Adrenal gland (tissue), 12 donors: ENCODE results near the gene TRIO. TPM values are rescaled to one million over a fixed set of nuclear protein-coding genes. Genes with fewer than 3 reads are reported as not detected.

Source experiments
- DNase-seq, 7 donors: peaks; one replicate each; pipeline ENCODE4 v3.0.0-alpha.2; 2019 to 2020
- H3K27ac ChIP-seq, 5 donors: fragments of 200-600 bp; sonication (generic) in 4 of 5; 1 replicate in 3 of 5; 2 replicates in 2 of 5; pipeline versions ENCODE4 v1.5.1 to v1.8.0; 2016 to 2020; ENCODE audit warnings: mild to moderate bottlenecking in 1 of 5
- H3K27me3 ChIP-seq: fragments of 200-600 bp; 2 replicates; pipeline ENCODE4 v1.8.0; 2021
- H3K36me3 ChIP-seq, 2 donors: fragments of 200-600 bp; replicated peaks in 1 of 2; 1 replicate in 1 of 2; 2 replicates in 1 of 2; pipeline versions ENCODE4 v1.5.1 to v1.8.0; 2018 to 2022
- H3K4me1 ChIP-seq, 2 donors: fragments of 200-600 bp; replicated peaks in 1 of 2; 1 replicate in 1 of 2; 2 replicates in 1 of 2; pipeline versions ENCODE4 v1.5.1 to v1.8.0; 2018 to 2021
- H3K4me3 ChIP-seq, 4 donors: fragments of 200-600 bp; sonication (generic) in 3 of 4; one replicate each; pipeline ENCODE4 v1.5.1; 2016 to 2018
- H3K9me3 ChIP-seq, 3 donors: fragments of 200-600 bp; sonication (generic) in 1 of 3; replicated peaks in 1 of 3; 1 replicate in 2 of 3; 2 replicates in 1 of 3; pipeline versions ENCODE4 v1.5.1 to v1.8.0; 2016 to 2021
- POLR2A ChIP-seq, 2 donors: fragments of 450-650 bp; IDR thresholded peaks; one replicate each; pipeline ENCODE4 v1.6.1; 2017; ENCODE audit warnings: antibody characterized with exemption in 2 of 2, mild to moderate bottlenecking in 2 of 2, moderate library complexity in 1 of 2
- WGBS, 4 donors: extraction: QIAGEN DNeasy Blood & Tissue Kit in 2 of 4; methylation state at CpG; one replicate each; pipeline versions ENCODE4 v1.1.5 to v1.1.7; 2013 to 2017; 5-methylcytosine and 5-hydroxymethylcytosine counted together
- intact Hi-C, 2 donors: fragments of 100-400 bp; cut with DNase I; formaldehyde crosslinking; loops; one replicate each; pipeline versions ENCODE4 v1.14.1 to v1.15.0; 2022 to 2023
- polyA plus RNA-seq, 3 donors: library from polyadenylated mRNA; stranded (reverse); fragments of 200-250 nt in 2 of 3; fragments of 350-450 nt in 1 of 3; fragmentation: Illumina TruSeq in 1 of 3; extraction: RNeasy Lipid Tissue Mini Kit (QIAGEN cat#74804) in 1 of 3; gene quantifications; one replicate each; pipeline ENCODE4 v1.2.3, GENCODE V29; 2013 to 2014
- total RNA-seq, 9 donors: library from RNA; depleted of rRNA in 4 of 9; stranded (reverse); fragments of >200 nt in 4 of 9; fragments of 120-200 nt in 1 of 9; fragmentation: NEBNext Ultra II Directional in 1 of 9; extraction: Animal tissue kit (Norgen Biotek cat#: 25700) in 1 of 9; gene quantifications; one replicate each; pipeline versions ENCODE4 v1.1.0 to v1.2.4, GENCODE V29; 2013 to 2023
- TF ChIP-seq, protein P1 (sequence below), 6 experiments: fragments of 450-650 bp in 4 of 6; fragments of 200-600 bp in 2 of 6; sonication (generic) in 1 of 6; IDR thresholded peaks; 1 replicate in 5 of 6; 2 replicates in 1 of 6; pipeline versions ENCODE4 v1.5.1 to v1.8.0; 2016 to 2021; ENCODE audit warnings: antibody characterized with exemption in 6 of 6, mild to moderate bottlenecking in 2 of 6, moderate library complexity in 1 of 6
- donor health status: healthy with polysubstance abuse.
- donor health status: Bipolar disorder and iron deficiency.
- donor health status: DM: yes; HTN: yes; CAD: no.
- donor health status: DM: no; HTN: no; CAD: no.
- donor health status: DM: no; HTN: no; CAD: no.
- donor health status: DM: yes; HTN: yes; CAD: no.

The TRIO gene
- total and polyA plus RNA-seq, 12 donors, result 27.3 to 109 (median 72.4) TPM

DNA sequence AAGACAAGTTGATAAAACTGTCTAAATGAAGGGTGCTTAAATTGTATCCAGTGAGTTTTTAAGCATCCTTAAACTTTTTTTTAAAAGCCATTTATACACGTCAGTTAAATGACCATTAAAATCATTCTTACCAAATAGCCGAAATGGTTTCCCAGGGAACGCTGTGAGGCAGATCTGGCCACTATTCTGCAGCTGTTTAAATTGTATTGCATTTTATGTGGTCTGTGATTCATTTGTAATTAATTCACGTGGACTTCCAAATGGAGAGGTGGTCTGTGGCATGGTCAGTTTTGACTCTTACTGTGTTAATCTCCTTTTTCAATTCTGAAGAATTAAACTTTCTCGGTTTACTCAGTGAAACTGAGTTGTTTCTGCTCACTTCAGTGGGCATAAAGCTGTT is 324.7 kb downstream of the TRIO start:
- H3K36me3 ChIP-seq, result peaks cover 0 to 25% of the 10 kb centered on the region in 2 donors
- intact Hi-C loops, result no loop called here
- no peaks in the 10 kb centered on the region for H3K9me3 ChIP-seq
- 70 to 95% (median 88%) methylated on average over 5 of the region's 5 CpGs for WGBS, 4 donors
- no peak overlapping the region for H3K27ac ChIP-seq
- H3K4me1 ChIP-seq, result no peaks in the 10 kb centered on the region
- H3K27me3 ChIP-seq, result no peaks in the 10 kb centered on the region
- DNase-seq, result no peak
- H3K4me3 ChIP-seq, result no peak overlapping the region
- no peak for TF ChIP-seq POLR2A (IDR thresholded peaks at IDR 0.05)

DNA sequence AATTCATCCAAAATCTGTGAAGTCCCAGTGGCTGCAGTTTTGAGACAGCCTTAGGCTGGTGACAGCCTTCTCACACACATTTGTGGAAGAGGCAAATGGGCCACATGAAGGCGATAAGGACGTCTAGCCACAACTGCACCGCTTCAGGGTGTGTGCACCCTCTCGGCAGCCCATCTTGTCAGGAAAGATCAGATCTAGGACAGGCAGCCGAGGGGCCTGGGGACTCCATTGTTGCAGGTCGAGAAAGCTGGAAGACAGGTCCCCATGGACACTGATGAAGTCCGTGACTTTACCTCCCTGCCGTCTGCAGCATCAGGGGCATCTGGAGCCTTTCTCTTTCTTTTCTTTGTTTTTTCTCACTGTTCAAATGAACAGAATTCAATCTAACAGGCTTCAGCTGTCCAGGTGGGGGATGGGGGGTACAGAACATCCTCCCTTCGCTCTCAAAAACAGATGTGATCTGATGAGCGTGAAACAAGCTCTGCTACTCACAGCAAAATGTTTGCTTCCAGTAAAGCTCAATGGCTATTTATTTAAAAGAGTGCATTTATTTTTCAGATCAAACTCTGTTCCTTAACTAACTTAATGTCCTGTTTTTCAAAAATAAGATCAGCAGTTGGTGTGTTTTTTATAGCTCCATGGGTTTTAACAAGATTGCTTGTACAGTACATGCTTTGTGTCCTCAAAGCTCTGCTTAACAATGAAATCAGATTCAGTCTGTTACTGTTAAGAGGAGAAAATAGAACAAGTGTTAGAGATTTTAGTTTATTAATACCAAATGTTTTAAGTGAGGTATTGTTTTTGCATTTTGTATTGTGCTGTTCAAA is 326.6 kb downstream of the TRIO start:
- WGBS, 4 donors, result 78 to 89% (median 85%) methylated on average over 10 of the region's 10 CpGs
- peaks cover 0 to 29% of the 10 kb centered on the region in 2 donors for H3K36me3 ChIP-seq
- DNase-seq, result no peak
- no peak overlapping the region for H3K4me3 ChIP-seq
- H3K9me3 ChIP-seq, result no peaks in the 10 kb centered on the region
- H3K4me1 ChIP-seq, result no peaks in the 10 kb centered on the region
- intact Hi-C loops, result no loop called here
- H3K27ac ChIP-seq, result no peak overlapping the region
- no peaks in the 10 kb centered on the region for H3K27me3 ChIP-seq
- no peak for TF ChIP-seq POLR2A (IDR thresholded peaks at IDR 0.05)
- TF ChIP-seq, protein P1, sequence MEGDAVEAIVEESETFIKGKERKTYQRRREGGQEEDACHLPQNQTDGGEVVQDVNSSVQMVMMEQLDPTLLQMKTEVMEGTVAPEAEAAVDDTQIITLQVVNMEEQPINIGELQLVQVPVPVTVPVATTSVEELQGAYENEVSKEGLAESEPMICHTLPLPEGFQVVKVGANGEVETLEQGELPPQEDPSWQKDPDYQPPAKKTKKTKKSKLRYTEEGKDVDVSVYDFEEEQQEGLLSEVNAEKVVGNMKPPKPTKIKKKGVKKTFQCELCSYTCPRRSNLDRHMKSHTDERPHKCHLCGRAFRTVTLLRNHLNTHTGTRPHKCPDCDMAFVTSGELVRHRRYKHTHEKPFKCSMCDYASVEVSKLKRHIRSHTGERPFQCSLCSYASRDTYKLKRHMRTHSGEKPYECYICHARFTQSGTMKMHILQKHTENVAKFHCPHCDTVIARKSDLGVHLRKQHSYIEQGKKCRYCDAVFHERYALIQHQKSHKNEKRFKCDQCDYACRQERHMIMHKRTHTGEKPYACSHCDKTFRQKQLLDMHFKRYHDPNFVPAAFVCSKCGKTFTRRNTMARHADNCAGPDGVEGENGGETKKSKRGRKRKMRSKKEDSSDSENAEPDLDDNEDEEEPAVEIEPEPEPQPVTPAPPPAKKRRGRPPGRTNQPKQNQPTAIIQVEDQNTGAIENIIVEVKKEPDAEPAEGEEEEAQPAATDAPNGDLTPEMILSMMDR (IDR thresholded peaks at IDR 0.05), result no peak

DNA sequence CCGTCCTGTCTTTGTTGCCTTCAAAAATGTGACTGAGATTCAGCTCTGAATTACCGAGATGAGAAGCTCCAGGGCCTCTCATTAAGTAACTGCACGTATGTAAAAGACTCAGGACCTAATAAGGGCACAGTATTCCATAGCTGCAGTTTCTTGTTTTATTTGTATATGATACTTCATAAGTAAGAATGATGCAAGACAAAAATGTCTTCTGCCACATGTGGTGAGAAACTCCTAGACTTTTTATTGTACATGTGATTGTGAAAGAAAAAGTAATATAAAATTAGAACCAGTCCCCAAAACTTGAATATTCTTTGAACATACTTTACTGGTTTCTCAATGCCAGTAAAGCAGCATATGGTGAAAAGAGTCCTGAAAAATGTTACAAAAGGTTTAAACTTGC is 328.4 kb downstream of the TRIO start:
- Histone ChIP-seq H3K27me3 (no peaks in the 10 kb centered on the region), H3K4me3 (no peak overlapping the region), H3K9me3 (no peaks in the 10 kb centered on the region), H3K27ac (no peak overlapping the region), H3K4me1 (no peaks in the 10 kb centered on the region), H3K36me3 (peaks cover 0 to 26% of the 10 kb centered on the region in 2 donors)
- TF ChIP-seq, protein P1 (IDR thresholded peaks at IDR 0.05), result no peak
- DNase-seq, result no peak
- WGBS, 4 donors, result 88 to 93% (median 91%) methylated on average over 3 of the region's 3 CpGs
- intact Hi-C loops, result no loop called here

DNA sequence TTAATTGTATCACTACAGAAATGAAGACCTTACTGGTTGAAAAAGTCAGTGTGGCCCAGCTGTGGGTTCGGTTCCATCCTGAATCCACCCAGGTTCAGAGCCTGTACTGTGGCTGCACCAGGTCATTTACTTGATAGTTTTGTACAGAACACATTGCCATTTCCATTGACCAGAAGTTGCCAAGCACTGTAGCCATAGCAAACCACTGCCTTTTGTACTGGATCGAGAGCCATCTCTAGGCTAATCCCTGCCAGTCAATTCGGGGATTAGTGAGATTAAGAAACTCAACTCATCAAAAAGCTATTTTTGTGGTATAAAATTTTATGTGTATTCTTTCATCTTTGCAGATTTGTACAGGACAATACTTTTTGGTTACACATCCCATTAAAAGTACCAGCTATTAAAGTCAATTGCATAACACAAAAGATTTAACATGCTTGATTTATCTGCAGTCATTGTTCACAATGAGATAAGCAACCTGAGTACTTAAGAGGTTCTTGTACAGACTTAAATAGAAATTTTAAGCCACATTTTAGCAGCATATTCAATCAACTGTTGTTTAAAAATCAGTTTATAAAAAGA is 329.9 kb downstream of the TRIO start:
- no peak overlapping the region for H3K27ac ChIP-seq
- WGBS, 4 donors, result 86 to 94% (median 89%) methylated on average over 3 of the region's 3 CpGs
- peaks cover 0 to 36% of the 10 kb centered on the region in 2 donors for H3K36me3 ChIP-seq
- no peaks in the 10 kb centered on the region for H3K27me3 ChIP-seq
- TF ChIP-seq POLR2A (IDR thresholded peaks at IDR 0.05), result no peak
- TF ChIP-seq, protein P1 (IDR thresholded peaks at IDR 0.05), result no peak
- no peaks in the 10 kb centered on the region for H3K9me3 ChIP-seq
- no peak for DNase-seq
- intact Hi-C loops, result no loop called here
- no peaks in the 10 kb centered on the region for H3K4me1 ChIP-seq
- H3K4me3 ChIP-seq, result no peak overlapping the region
